HepG2 (cell line): ENCODE data around the gene TKFC. TPM values are rescaled to one million over a fixed set of nuclear protein-coding genes. Genes with fewer than 3 reads are reported as not detected.

ENCODE experiments used
- ARID4A ChIP-seq: sonication (generic); formaldehyde crosslinking; IDR thresholded peaks from 2 replicates; pipeline ENCODE4 v1.5.0; 2020; ENCODE audit warnings: mild to moderate bottlenecking, missing genetic modification reagents, borderline replicate concordance
- CHD4 ChIP-seq: fragments of 200-600 bp; sonication (generic); IDR thresholded peaks from 2 replicates; pipeline ENCODE4 v1.7.0; 2017; ENCODE audit warnings: mild to moderate bottlenecking, low read length, borderline replicate concordance
- HIC2 ChIP-seq: sonication (generic); formaldehyde crosslinking; IDR thresholded peaks from 2 replicates; pipeline ENCODE4 v1.9.0; 2022; ENCODE audit warnings: low read depth, missing genetic modification reagents
- MAFF ChIP-seq: IDR thresholded peaks from 2 replicates; pipeline ENCODE4 v1.6.1; 2011; ENCODE audit warnings: low read depth, low read length, improper control_type of control experiment
- MLLT10 ChIP-seq: sonication (generic); formaldehyde crosslinking; IDR thresholded peaks from 2 replicates; pipeline ENCODE4 v1.4.0; 2020; ENCODE audit warnings: missing genetic modification reagents
- NR3C1 ChIP-seq: sonication (generic); formaldehyde crosslinking; IDR thresholded peaks from 2 replicates; pipeline ENCODE4 v1.4.0; 2020; ENCODE audit warnings: missing genetic modification reagents
- PHB2 ChIP-seq: fragments of 450-650 bp; IDR thresholded peaks from 2 replicates; pipeline ENCODE4 v1.6.1; 2018; ENCODE audit not compliant: partially characterized antibody
- RAD51 ChIP-seq: fragments of 450-650 bp; IDR thresholded peaks from 2 replicates; pipeline ENCODE4 v1.6.1; 2016; ENCODE audit warnings: borderline replicate concordance
- SKIL ChIP-seq: sonication (generic); formaldehyde crosslinking; IDR thresholded peaks from 2 replicates; pipeline ENCODE4 v1.8.0; 2022; ENCODE audit warnings: missing genetic modification reagents, mild to moderate bottlenecking, moderate library complexity, borderline replicate concordance
- SP4 ChIP-seq: sonication (generic); formaldehyde crosslinking; IDR thresholded peaks from 2 replicates; pipeline ENCODE4 v1.8.1; 2023; ENCODE audit warnings: mild to moderate bottlenecking, missing genetic modification reagents
- SRSF1 ChIP-seq: fragments of 200-400 bp; formaldehyde crosslinking; optimal IDR thresholded peaks from 2 replicates; pipeline ENCODE3; 2017; ENCODE audit warnings: mild to moderate bottlenecking, low read depth, low read length, moderate library complexity
- TAF1 ChIP-seq: sonication (generic); formaldehyde crosslinking; IDR thresholded peaks from 2 replicates; pipeline ENCODE4 v1.4.0; 2020; ENCODE audit warnings: missing genetic modification reagents
- ZFY ChIP-seq: sonication (generic); formaldehyde crosslinking; IDR thresholded peaks from 2 replicates; pipeline ENCODE4 v1.4.0; 2020; ENCODE audit warnings: missing genetic modification reagents
- ZGPAT ChIP-seq: IDR thresholded peaks from 2 replicates; pipeline ENCODE4 v1.6.1; 2016; ENCODE audit warnings: mild to moderate bottlenecking
- ZNF574 ChIP-seq: sonication (generic); formaldehyde crosslinking; IDR thresholded peaks from 2 replicates; pipeline ENCODE4 v1.4.0; 2020; ENCODE audit warnings: missing genetic modification reagents
- ZUFSP ChIP-seq: sonication (generic); formaldehyde crosslinking; IDR thresholded peaks from 2 replicates; pipeline ENCODE4 v1.9.0; 2021; ENCODE audit warnings: missing genetic modification reagents, mild to moderate bottlenecking, borderline replicate concordance
- polyA plus RNA-seq, 8 experiments: library from polyadenylated mRNA; depleted of rRNA in 3 of 8; stranded (reverse) in 7 of 8; unstranded in 1 of 8; fragments of >200 nt; fragmentation: Illumina TruSeq in 4 of 8; extraction: Trizol in 4 of 8; gene quantifications; 2 replicates each; pipeline versions ENCODE4 v1.2.1 to v1.2.3, GENCODE V29; 2011 to 2016; ENCODE audit warnings: low read depth in 4 of 8, missing spikeins in 1 of 8, mixed read lengths in 1 of 8; ENCODE audit not compliant: insufficient read depth in 1 of 8
- total RNA-seq, 5 experiments: library from RNA; depleted of rRNA; stranded (reverse); fragments of >200 nt; fragmentation: Illumina TruSeq; extraction: Trizol; gene quantifications; 2 replicates each; pipeline ENCODE4 v1.2.3, GENCODE V29; 2016; ENCODE audit warnings: low read depth in 1 of 5

TKFC gene
- total and polyA plus RNA-seq, 2 of the 13 experiments (the other 11 are each of a cell fraction or from before 2014, with no cell fraction given): 147 to 197 TPM

- TF ChIP-seq ZNF574 (CRISPR knock-in tag) (no peak), SRSF1 (peak; percentile 6), NR3C1 (CRISPR knock-in tag) (no peak), TAF1 (CRISPR knock-in tag) (no peak), ARID4A (CRISPR knock-in tag) (no peak), RAD51 (no peak), HIC2 (CRISPR knock-in tag) (no peak), MLLT10 (CRISPR knock-in tag) (no peak), SKIL (CRISPR knock-in tag) (no peak), MAFF (no peak), CHD4 (no peak), PHB2 (no peak), ZFY (CRISPR knock-in tag) (no peak), ZUFSP (CRISPR knock-in tag) (no peak), ZGPAT (no peak), SP4 (CRISPR knock-in tag) (no peak)
These were observed 689 bp upstream of the TKFC start (continued) for GRCh38 chr11:61332281-61332796.
